Heart left ventricle (tissue), 16 donors: ENCODE results near the gene PLCB1. TPM values are rescaled to one million over a fixed set of nuclear protein-coding genes. Genes with fewer than 3 reads are reported as not detected.

Source experiments
- ATAC-seq, 4 donors: fragments of 200-7000 bp; cut with Tn5 transposase; one replicate each; pipeline ENCODE4 v1.9.1; 2020 to 2022; ENCODE audit warnings: moderate library complexity in 4 of 4, mild to moderate bottlenecking in 3 of 4, moderate number of reproducible peaks in 1 of 4
- DNase-seq, 5 donors: peaks; one replicate each; pipeline ENCODE4 v3.0.0-alpha.2; 2020
- H3K27ac ChIP-seq, 12 donors: fragments of 200-600 bp; sonication (generic) in 4 of 12; one replicate each; pipeline versions ENCODE4 v1.5.0 to v1.8.0; 2016 to 2022; ENCODE audit warnings: mild to moderate bottlenecking in 2 of 12
- H3K27me3 ChIP-seq, 9 donors: fragments of 200-600 bp; sonication (generic) in 2 of 9; one replicate each; pipeline versions ENCODE4 v1.5.1 to v1.8.0; 2016 to 2022; ENCODE audit warnings: mild to moderate bottlenecking in 3 of 9
- H3K36me3 ChIP-seq, 9 donors: fragments of 200-600 bp; sonication (generic) in 2 of 9; one replicate each; pipeline versions ENCODE4 v1.5.0 to v1.8.0; 2018 to 2022; ENCODE audit warnings: mild to moderate bottlenecking in 2 of 9
- H3K4me1 ChIP-seq, 12 donors: fragments of 200-600 bp; sonication (generic) in 4 of 12; one replicate each; pipeline versions ENCODE4 v1.5.0 to v1.8.0; 2016 to 2022; ENCODE audit warnings: mild to moderate bottlenecking in 3 of 12
- H3K4me3 ChIP-seq, 12 donors: fragments of 200-600 bp; sonication (generic) in 4 of 12; one replicate each; pipeline versions ENCODE4 v1.5.0 to v1.8.0; 2017 to 2022; ENCODE audit warnings: mild to moderate bottlenecking in 9 of 12, moderate library complexity in 4 of 12
- H3K9me3 ChIP-seq, 12 donors: fragments of 200-600 bp; sonication (generic) in 4 of 12; one replicate each; pipeline versions ENCODE4 v1.5.0 to v1.8.0; 2016 to 2022; ENCODE audit warnings: mild to moderate bottlenecking in 1 of 12
- CTCF ChIP-seq, 12 donors: fragments of 200-600 bp; sonication (generic) in 4 of 12; IDR thresholded peaks; one replicate each; pipeline versions ENCODE4 v1.5.0 to v1.8.0; 2018 to 2022; ENCODE audit warnings: antibody characterized with exemption in 12 of 12, mild to moderate bottlenecking in 5 of 12
- POLR2A ChIP-seq, 2 donors: fragments of 450-650 bp; IDR thresholded peaks; one replicate each; pipeline ENCODE4 v1.6.1; 2017; ENCODE audit warnings: antibody characterized with exemption in 2 of 2, mild to moderate bottlenecking in 2 of 2, moderate library complexity in 2 of 2
- WGBS, 4 donors: extraction: QIAGEN DNeasy Blood & Tissue Kit in 2 of 4; methylation state at CpG; one replicate each; pipeline versions ENCODE4 v1.1.5 to v1.1.7; 2013 to 2018; 5-methylcytosine and 5-hydroxymethylcytosine counted together
- intact Hi-C, 10 donors: fragments of 100-400 bp; cut with DNase I; formaldehyde crosslinking; loops; one replicate each; pipeline versions ENCODE4 v1.11.1 to v1.14.2; 2022
- polyA plus RNA-seq, 2 donors: library from polyadenylated mRNA; stranded (reverse); fragments of 200-250 nt; gene quantifications; one replicate each; pipeline ENCODE4 v1.2.3, GENCODE V29; 2013
- total RNA-seq, 9 donors: library from RNA; depleted of rRNA in 2 of 9; stranded (reverse); fragments of >200 nt in 2 of 9; fragmentation: NEBNext Ultra II Directional in 3 of 9; extraction: Animal tissue kit (Norgen Biotek cat#: 25700) in 3 of 9; gene quantifications; one replicate each; pipeline versions ENCODE4 v1.1.0 to v1.2.4, GENCODE V29; 2016 to 2023
- donor health status: ischemic (EF 13 %, LVEDD 7.1; RV severe dilation, severe dysfunction).
- donor health status: healthy with polysubstance abuse.
- donor health status: DM: no; HTN: yes; CAD: no.
- donor health status: DM: no; HTN: no; CAD: no.
- donor health status: ischemic (EF 25% LVEDD 6.9; RV normal size, moderate dysfunction).
- donor health status: ischemic (EF 25% LVEDD 5.7; RV mildly dilated, moderate dysfunction).
- donor health status: healthy.
- donor health status: DM: yes; HTN: yes; CAD: no.
- donor health status: ischemic (EF 35%, LVEDD 5.7; RV mildly dilated, moderate dysfunction).
- donor health status: nonischemic (EF 11% LVEDD 7.7; RV severe dilation, severe dysfunction).
- donor health status: DM: yes; HTN: yes; CAD: no.
- donor health status: PGD.
- donor health status: ischemic (EF 29% LVEDD 5.4; RV normal size, mild dysfunction).
- donor health status: nonischemic (EF 23%, LVEDD 6.1; RV moderate dilation, normal function).

PLCB1 gene
- total and polyA plus RNA-seq, 11 donors = 2.5 to 12.1 (median 7.4) TPM

DNA sequence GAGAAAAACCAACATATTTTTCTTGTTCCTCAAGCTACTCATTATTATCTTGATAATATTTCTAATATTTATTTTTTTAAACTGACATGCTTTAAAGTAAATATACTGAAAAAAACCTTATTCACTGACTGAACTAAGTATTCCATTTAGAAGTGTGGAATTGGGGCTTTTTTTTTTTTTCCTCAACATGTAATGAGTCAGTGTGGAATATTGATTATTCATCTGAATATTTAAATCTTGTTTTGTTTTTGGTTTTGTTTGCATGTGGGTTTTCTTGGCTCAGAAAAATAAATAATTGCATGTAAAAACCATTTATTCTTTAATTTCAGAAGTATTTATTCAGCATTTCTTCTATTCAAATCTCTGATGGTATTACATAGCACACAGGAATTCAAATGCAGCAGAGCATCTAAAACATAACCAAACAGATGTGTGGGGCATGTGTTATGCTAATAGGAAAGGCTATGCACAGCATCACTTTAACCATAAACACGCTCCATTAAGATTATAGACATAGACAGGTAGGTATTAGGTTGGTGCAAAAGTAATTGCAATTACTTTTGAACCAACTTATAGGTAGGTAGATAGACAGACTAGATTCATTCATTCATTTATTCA is 166.5 kb downstream of the PLCB1 start:
- 92 to 97% (median 93%) methylated on average over 1 of the region's 1 CpG for WGBS, 4 donors
- no peak for ATAC-seq

DNA sequence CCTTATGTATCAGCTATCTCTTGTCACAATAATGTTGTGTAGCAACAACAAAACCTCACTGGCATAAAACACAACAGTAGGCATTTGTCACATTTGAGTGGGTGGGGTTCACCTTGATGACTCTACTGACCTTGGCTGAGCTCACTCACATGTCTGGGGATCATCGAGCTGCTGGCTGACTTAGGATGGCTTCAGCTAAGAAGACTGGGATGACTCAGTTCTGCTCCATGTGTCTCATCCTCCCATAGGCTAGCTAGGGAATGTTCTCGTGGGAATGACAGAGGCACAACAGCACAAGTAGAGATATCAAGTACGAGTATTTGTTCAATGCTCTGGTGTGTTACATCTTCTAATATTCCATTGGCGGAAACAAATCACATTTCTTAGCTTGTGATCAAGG is 167.9 kb downstream of the PLCB1 start:
- Histone ChIP-seq H3K36me3 (no peaks in the 10 kb centered on the region), H3K27me3 (no peaks in the 10 kb centered on the region), H3K9me3 (no peaks in the 10 kb centered on the region), H3K27ac (no peak overlapping the region), H3K4me1 (peaks cover 0 to 10% (median 2%) of the 10 kb centered on the region in 12 donors), H3K4me3 (no peak overlapping the region)
- no peak for TF ChIP-seq CTCF (IDR thresholded peaks at IDR 0.05)
- no peak for TF ChIP-seq POLR2A (IDR thresholded peaks at IDR 0.05)
- no peak for DNase-seq
- 86 to 91% (median 89%) methylated on average over 4 of the region's 4 CpGs for WGBS, 4 donors
- intact Hi-C loops = loop anchor here in 4 of 10 donors (10.0 kb wide), 1 partner anchor 165 kb away; the partner anchor contains the start of gene PLCB1 (in 4 of the 4)
- no peak for ATAC-seq

More for the DNA sequence above, 166.5 kb downstream of the PLCB1 start:
- intact Hi-C loops = no loop called here
- Histone ChIP-seq H3K4me3 (no peak overlapping the region), H3K27me3 (no peaks in the 10 kb centered on the region), H3K36me3 (no peaks in the 10 kb centered on the region), H3K9me3 (no peaks in the 10 kb centered on the region), H3K4me1 (peaks cover 0 to 8% (median under 1%) of the 10 kb centered on the region in 12 donors), H3K27ac (no peak overlapping the region)
- TF ChIP-seq POLR2A (IDR thresholded peaks at IDR 0.05) (no peak), CTCF (IDR thresholded peaks at IDR 0.05) (no peak)
- no peak for DNase-seq

DNA sequence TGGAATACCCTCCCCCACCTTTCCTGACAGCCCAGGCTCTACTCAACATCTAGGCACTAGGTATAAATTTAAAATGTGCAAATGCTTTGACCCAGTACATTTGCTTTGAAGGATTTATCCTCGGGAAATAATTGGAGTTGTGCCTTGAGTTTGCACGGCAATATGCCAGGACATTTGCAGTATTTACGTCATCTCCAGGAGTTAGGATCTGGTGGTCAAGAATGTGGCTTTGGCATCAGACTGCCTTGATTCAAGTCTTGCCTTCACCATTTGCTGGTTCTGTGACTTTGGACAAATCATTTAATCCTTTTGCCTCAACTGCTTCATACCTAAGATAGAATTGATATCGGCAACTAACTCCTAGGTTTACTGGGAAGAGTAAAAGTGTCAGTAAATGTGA is 169.6 kb downstream of the PLCB1 start:
- Histone ChIP-seq H3K9me3 (no peaks in the 10 kb centered on the region), H3K4me3 (no peak overlapping the region), H3K36me3 (no peaks in the 10 kb centered on the region), H3K4me1 (peaks cover 0 to 10% (median 2%) of the 10 kb centered on the region in 12 donors), H3K27me3 (no peaks in the 10 kb centered on the region), H3K27ac (no peak overlapping the region)
- intact Hi-C loops = loop anchor here in 4 of 10 donors (10.0 kb wide), 1 partner anchor 167 kb away; the partner anchor contains the start of gene PLCB1 (in 4 of the 4)
- WGBS, 4 donors = 91 to 100% (median 94%) methylated on average over 4 of the region's 4 CpGs
- TF ChIP-seq CTCF (IDR thresholded peaks at IDR 0.05) (no peak), POLR2A (IDR thresholded peaks at IDR 0.05) (no peak)
- ATAC-seq (no peak), DNase-seq (no peak)

DNA sequence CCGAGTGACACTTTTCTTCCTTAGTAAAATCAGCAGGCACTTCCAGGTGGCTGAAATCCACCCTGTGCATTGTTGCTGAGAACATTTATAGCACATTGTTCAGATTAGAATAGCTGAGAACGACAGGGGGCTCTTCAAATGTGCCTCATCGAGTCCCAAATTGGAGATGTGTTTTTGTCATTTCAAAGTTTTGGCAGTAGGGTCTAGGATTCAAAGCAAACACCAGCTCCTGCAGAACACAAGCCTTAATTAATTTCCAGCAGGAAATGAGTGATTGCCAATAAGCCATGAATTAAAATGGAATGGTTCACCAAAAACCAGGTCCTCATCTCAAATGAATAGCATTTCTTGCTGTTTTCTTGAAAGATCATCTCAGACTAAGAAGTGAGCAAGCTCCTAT is 171.6 kb downstream of the PLCB1 start:
- H3K4me1 ChIP-seq = peaks cover 0 to 14% (median 2%) of the 10 kb centered on the region in 12 donors
- intact Hi-C loops = loop anchor here in 4 of 10 donors (10.0 kb wide), 1 partner anchor 169 kb away; the partner anchor contains the start of gene PLCB1 (in 4 of the 4)
- ATAC-seq (no peak), DNase-seq (no peak)
- no peaks in the 10 kb centered on the region for H3K36me3 ChIP-seq
- 28 to 34% (median 31%) methylated on average over 3 of the region's 3 CpGs for WGBS, 4 donors
- H3K9me3 ChIP-seq = no peaks in the 10 kb centered on the region
- no peak for TF ChIP-seq POLR2A (IDR thresholded peaks at IDR 0.05)
- TF ChIP-seq CTCF (IDR thresholded peaks at IDR 0.05) = no peak
- no peak overlapping the region for H3K4me3 ChIP-seq
- H3K27ac ChIP-seq = no peak overlapping the region
- no peaks in the 10 kb centered on the region for H3K27me3 ChIP-seq
